ENCODE measurements around the gene MMP12.
"Not testable (repeated sequence)": the region's sequence is repeated elsewhere in the genome, so short reads cannot be mapped to it uniquely, and the experiment has no call there.

Gene MMP12

DNA sequence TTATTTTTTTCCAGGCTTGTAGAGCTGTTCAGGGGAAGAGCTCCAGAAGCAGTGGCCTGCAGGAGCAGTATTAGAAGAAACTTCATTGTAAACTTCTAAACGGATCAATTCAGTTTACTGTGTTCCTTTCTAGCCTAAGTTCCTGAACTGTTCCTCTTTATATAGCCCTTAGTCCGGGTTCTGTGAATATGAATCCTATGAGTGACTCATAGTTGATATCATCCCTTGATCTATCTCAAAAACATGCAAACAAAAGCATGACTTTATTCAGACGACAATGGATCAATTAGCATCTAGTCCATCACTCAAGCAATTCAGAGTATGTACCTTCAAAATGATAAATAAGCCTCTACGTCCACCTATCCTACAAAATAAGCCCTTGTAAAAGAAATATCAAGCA, at the start of gene MMP12:
Gene MMP12, minus strand, starts transcription at position 131 of the 400 bp plus-strand sequence. Its CDS starts 45 bp downstream, at position 86.
- no peak for DNase-seq

DNA sequence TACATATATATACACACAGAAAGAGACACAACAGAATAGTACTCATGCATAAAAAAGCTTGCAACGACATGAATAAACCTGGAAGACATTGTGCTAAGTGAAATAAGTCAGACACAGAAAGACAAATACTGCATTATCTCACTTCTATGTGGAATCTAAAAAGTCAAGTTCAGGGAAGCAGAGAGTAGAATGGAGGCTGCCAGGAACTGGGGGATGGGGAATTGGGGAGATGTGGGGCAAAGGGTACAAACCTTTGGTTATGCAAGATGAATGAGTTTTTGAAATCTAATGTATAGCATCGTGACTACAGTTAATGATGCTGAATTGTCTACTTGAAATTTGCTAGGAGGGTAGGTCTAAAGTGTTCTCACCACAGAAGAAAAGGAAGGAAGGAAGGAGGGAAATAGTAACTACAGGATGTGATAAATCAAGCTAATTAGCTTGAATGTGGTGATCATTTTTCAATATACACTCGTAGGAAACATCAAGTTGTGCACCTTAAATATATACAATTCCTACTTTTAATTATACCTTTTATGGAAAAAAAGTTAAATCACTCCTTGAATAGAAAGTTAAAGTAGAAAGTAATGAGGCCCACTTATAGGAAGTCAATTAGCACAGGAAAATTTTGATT, 46.9 kb upstream of the MMP12 start:
- DNase-seq = no peak

DNA sequence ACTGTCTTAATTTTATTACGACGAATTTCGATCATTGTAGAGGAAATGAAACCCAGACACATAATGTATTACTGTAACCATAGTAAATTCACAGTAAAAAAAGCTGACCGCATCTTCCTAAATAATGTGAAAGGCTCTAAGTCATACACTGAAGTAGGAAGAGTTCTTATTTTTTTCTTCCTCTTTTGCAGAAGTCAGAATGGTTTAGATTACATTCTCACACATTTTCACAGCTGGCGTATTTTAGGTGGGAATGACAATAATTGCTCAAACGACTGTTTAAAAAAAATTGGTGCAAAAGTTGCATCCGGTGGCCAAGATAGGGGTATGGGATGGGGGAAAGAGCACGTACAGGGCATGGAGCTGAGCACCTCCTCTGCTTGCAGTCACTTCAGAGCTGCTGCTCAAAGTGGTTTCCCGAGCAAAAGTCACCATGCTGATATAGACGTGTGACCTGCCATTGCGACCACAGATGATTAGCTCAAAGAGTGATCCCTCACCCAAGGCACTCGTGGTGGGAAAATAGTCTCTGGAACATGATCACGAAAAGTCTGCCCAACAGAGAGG, 45.4 kb upstream of the MMP12 start:
- no peak for DNase-seq

DNA sequence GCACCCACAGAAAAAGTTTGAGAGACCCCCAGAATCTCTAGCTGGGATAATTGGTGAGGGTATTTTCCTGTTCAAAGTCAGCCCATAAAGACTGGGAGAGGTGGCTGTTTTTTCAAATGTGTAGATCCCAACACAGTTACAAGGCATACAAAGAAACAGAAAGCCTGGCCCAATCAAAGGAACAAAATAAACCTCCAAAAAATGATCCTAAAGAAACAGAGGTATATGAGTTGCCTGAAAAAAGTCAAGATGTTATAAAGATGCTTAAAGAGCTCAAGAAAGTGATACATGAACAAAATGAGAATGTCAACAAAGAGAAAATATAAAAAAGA, 40.2 kb upstream of the MMP12 start:
- no peak for DNase-seq

DNA sequence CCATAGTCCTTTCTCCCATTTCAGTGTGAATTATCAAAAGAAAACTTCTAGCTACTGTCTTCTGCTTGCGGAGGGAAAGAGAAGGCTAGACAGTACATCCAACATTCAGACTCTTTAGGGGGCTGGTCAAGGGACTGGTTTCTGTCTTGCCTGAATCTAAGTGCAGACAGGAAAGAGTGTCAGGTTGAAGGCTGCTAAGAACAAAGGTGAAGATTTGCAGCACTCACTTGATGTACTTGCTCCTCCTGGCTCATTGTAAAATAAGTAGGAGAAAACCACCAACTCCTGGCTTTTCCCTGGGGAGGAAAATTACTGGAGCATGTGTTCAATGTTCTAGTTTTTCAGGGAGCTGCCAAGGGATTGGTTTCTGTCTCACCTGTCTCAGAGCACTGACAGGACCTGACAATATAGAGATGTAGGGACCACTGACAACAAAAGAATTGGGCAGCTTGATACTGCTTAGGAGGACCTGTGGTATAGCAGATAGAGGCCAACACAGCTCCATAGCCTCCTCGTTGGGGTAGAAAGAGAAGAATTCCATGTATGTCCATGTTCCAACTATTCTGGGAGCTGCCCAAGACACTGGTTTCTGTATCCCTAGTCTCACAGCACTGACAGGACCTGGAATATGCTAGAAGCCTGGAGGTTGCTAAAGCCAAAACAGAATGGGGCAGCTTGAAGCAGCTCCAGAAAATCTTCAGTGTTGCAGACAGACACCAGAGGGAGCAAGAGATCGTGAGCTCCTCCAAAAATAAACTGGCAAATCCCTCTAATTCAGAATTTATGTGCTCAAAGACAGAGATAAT, 39.7 kb upstream of the MMP12 start:
- no peak for DNase-seq

DNA sequence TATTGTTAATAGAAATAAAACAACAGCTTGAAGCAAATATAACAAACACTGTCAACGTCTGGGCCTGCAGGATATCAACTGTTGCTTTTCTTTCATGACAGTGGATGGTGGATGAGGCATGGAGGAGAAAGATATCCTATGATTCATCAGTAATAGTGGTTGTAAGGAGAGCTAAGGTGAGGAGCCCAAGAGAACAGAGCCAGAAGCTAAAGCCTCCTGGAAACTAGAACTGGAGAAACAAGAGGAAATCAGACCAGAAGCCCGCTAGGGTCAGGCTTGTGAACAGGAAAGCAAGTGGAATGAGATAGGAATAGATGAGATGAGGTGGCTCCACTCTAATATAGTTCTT, 37.7 kb upstream of the MMP12 start:
- DNase-seq = no peak

DNA sequence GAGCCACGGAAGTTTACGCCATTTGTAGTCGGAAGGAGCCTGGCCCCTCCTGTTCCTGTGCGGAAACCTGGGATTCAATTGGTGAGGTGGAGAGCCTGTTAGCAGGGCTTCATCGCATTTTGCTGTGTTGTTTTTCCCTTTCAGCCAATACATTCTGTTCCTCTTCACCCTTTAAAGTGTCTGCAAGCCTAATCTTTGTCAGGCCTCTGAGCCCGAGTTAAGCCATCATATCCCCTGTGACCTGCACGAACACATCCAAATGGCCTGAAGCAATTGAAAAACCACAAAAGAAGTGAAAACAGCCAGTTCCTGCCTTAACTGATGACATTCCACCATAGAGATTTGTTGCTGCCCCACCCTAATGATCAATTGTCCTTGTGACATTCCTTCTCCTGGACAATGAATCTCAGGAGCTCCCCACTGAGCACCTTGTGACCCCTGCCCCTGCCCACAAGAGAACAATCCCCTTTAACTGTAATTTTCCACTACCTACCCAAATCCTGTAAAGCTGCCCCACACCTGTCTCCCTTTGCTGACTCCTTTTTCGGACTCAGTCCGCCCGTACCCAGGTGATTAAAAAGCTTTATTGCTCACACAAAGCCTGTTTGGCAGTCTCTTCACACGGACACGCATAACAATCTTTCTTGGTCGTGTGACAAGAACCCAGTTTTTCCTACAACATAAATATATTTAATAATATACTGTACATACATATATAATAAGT, 37.1 kb upstream of the MMP12 start:
- no peak for DNase-seq

DNA sequence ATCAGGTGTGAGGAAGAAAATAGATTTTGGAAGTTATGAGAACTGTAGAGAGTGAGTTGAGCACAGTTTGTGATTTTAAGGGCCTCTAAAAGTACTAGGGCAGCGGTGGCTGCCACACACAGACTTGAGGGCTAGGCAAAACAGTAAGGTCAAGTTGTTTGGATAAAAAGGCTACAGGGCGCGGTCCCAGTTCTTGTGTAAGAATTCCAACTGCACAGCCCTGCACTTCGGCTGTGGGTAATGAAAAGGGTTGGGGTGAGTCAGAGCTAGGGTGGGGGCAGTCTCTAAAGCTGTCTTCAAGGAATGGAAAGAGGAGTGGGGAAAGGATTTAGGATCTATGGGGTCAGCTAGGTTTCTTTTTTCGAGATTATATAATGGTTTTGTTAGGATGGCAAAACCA, 31.1 kb upstream of the MMP12 start:
- DNase-seq = not testable (repeated sequence)

DNA sequence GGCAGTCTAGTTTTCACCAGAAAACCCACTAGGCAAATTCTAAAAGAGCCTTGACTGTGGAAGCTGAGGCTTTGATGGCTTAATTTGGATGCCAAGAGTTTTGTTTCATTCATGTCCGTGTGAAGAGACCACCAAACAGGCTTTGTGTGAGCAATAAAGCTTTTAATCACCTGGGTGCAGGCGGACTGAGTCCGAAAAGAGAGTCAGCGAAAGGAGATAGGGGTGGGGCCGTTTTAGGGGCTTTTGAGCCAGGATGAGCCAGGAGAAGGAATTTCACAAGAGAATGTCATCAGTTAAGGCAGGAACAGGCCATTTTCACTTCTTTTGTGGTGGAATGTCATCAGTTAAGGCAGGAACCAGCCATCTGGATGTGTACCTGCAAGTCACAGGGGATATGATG, 29.1 kb upstream of the MMP12 start:
- not testable (repeated sequence) for DNase-seq

DNA sequence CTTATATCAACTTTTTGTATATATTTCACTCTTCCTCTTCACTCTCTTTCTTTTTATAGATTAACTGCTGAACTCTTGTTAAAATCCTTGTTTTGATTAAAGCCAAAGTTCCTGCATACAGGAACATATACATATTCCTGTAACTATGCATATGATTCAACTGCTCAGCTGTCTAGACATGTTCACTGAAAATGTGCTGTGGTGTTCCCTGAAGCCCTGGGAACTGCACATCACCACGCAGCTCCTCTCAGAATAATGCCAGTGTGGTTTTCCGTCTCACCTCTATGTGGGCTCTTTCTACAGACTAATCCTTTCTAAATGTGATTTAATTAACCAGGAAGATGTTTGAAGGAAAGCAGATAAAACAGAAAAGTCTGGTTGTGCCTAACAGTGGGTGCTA, 25.6 kb upstream of the MMP12 start:
- DNase-seq = no peak

DNA sequence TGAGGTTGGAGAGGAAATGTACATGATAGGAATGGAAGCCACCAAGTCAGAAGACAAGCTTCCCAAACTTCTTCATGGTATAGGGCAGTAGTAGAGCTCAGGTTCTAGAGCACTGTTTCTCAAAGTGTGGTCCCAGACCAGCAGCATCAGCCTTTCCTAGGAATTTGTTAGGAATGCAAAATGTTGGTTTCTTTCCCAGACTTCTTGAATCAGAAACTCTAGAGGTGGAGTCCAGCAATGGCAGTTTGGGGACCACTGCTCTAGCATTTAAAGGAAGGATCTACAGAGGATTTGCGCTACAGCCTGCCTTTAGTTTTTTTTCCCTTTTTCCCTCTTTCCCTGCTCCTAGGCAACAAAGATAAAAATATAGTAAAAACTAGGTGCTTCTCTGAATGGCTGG, 17.0 kb upstream of the MMP12 start:
- DNase-seq = no peak

DNA sequence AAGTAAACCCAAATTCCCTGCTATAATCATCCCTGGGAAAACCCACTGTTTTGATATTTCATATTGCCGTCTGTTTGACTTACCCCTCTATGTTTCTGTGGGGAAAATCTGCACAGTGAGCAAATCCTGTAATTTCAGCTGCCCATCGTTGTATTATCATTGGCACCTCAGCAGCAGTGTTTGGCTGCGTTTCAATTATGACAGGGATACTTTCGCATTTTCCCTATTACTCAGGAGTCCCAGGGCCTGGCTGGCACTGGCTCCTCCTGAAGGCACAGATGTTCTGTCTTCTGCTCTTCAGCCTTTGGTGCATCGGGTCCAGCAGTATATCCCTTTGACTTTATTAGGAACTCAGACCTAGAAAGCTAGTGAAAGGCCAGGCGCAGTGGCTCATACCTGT, 12.2 kb upstream of the MMP12 start:
- no peak for DNase-seq

DNA sequence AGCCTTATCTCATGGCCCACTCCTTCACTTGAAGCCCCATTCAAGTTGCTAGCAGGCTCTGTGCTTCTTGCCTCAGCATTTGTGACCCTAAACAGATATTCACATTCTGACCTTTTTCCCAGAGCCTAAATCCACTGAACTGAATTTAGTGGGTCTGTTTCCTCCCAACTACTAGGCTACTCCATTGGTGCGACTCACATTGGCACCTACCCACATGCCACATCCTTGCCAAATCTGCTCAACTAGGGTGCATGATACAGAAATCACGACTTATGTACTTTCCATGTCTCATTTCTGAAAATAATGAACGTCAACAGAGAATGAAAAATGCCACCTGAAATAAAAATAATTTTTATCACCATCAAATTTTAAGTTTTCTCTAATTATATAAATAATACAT, 8.4 kb upstream of the MMP12 start:
- DNase-seq = no peak

DNA sequence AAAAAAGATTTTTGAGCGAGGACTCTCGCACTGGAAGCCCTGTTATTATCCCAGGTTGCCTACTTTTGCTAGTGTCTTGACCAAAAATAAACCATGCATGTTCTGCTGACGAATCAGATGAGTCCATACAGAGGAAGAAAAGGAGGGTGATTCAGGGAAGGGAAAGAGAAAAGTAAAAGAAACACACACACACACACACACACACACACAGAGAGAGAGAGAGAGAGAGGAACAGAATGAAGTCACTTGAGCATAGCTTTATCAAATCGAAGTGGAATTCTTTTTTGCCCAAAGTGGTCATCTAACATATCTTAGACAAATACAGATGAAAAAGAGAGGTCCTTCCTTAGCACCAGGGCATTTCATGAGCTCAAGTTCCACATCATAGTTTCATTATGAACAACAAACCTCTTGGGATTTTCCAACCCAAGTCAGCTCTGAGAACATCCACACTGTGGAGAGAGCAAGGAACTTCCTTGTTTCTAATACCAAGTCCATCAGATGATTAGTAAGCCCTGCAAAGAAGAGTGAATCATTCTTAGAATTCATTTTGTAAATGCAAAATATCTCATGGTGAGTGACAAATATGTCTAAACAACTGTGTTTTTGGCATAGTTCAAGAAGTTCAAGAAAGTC, 7.7 kb upstream of the MMP12 start:
- no peak for DNase-seq

DNA sequence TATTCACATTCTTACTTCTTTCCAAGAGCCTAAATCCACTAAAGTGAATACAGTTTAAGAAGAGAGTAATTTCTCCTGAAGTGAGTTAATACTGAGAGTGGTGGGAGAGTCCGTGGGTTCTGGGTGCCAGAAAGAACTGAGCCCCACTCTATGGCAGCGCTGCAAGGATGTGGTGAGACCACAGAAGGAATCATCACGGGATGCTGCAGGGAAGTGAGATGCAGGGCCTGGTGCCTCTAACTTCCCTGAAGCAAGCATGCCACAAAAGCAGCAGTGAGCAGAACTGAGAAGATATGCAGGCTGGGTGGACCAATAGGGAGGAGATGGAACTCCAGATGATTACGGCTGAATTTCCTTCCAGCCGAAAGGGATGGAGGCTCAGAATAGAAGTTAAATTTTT, 5.0 kb upstream of the MMP12 start:
- no peak for DNase-seq

DNA sequence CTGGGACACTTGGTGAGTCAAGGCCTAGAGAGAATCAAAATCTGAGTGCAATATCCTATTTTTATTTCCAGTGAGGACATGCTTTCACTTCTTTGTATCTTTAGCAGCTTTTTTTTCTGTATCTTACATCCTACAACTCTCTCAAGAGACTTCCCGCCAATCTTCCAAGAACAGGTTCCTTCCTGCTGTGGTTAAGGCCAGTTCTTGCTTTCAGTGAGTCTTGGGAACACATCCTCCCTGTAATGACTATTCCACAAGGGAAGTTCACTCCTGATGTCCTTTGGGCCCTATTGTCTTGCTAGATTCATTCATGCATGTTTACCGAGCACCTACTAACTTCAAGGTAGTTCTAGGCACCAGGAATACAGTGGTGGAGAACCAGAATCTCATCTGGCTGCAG, 3.8 kb upstream of the MMP12 start:
- DNase-seq = no peak

DNA sequence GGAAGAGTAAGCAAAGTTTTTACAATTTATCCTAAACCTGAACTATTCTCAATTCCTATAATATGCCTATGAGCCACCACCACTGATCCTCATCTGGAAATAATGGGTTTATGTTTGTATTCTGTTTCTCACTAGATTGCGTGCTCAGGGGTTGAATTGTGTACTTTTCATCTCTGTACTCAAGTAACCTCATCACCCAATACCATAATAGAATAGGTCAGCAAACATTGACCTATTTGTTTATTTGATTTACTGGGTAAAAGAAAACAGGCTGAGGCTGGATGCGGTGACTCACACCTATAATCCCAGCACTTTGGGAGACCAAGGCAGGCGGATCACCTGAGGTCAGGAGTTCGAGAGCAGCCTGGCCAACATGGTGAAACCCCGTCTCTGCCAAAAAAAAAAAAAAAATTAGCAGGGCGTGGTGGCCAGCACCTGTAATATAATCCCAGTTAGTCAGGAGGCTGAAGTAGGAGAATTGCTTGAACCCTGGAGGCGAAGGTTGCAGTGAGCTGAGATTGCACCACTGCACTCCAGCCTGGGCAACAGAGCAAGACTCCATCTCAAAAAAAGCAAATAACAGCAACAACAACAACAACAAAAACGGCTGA, 5.3 kb downstream of the MMP12 start:
- DNase-seq = peak; percentile 14

DNA sequence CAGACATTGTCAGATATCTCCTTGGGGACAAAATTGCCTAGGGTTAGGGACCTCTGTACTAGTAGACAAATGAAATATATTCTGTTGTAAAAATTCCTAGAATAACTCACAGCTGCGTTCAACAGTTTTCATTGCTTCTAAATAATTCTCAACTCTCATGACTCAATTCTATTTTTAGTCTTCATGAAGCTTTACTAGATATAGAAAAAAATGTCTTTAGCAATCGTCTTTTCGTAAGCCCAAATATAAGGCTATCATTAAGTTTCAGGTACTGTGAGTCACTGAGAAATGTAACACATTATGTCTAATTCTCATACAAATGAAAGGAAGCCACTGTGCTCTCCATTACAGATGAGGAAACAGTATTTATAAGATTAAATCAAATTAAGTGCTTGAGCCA, 6.4 kb downstream of the MMP12 start:
- DNase-seq = no peak

DNA sequence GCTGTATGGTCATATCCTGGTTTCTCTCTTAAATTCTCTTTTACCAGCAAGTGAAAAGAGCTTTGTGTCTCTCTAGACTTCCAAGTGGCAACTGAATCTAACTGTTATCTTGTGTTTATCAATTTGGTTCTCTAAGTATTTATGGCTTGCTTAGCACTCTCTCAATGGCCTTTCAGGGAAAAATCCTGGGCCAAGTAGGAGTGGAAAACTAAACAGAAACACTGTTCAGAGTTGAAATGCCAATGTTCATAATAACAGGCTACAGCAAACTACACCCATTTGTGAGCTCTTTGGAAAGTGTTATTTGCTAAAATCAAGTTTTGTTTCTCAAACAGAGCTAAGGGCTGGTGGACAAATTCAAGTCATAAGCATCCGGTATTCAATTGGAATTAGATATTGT, 10.1 kb downstream of the MMP12 start:
- DNase-seq = no peak

DNA sequence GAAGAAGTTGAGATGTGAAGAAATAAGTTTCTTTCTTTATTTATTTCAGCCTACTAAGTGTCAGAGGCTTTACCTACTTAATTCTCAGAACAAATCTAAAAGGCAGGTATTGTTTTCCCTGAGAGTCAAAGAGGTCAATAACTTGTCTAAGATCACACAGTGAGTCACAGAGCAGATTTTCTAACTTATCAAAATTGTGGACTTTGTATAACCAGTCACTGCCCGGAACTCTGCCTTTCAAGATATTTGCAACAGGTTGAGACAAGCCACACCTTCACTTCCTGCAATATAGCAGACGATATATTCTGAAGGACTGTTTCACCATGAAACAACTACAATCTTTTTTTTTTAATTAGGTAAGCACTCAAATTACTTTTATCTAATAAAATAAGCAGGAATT, 20.8 kb downstream of the MMP12 start:
- no peak for DNase-seq

DNA sequence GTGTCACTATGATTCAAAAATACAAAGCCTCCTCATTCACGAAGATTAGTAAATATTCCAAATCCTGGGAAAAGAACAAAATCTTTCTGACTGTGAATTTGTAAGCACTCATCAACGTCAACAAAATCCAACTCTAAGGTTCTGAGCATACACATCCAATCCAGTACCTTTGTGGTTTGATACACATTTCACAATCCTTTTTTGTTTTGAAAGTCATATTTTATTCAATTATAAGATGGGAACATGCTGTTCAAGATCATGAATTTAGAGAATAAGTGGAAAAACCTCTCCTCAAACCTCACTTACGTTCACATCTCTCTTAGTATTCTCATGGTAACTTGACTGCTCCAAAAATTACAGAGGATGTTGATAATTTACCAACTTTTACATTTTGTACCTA, 21.7 kb downstream of the MMP12 start:
- no peak for DNase-seq

DNA sequence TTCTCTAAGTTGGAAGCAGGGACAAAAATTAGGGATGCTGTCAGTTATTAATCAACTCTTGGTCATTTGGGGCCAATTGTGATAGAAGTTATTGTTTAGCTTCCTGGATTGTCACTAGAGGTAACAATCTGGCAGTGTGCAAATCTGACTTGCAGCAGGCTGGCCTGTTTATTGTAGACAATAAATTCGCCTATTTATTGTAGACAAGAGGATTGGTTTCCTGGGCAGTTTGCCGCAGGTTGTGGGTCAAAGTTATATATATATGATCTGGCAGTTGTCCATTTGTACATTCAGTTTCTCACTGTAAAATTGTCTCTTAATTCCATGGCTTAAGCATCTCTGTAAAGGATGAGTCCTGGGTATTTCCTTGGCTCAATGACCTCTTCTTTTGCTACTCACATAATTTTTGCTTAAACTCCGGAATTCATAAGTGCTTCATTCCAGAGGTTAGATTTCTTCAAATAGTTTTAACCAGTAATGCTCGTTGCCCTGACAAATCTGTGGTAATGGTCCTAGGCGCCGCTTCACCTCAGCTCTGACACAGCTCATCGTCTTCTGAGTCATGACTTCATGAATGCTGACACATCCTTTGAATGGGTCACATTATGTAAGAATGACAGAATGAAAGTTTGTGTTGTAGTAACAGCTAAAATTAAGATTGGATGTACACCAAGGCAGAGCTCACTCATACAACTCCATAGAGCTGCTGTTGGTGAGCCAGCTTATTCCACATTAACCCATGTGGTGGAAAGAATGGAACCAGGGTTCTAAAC, 23.6 kb downstream of the MMP12 start:
- DNase-seq = no peak
